GM23248 (cell line): Measurements from ENCODE around the gene PRKCE. TPM values are rescaled to one million over a fixed set of nuclear protein-coding genes. Genes with fewer than 3 reads are reported as not detected.
"Not testable (repeated sequence)": the region's sequence is repeated elsewhere in the genome, so short reads cannot be mapped to it uniquely, and the experiment has no call there.

Source experiments
- DNase-seq: peaks from one replicate; pipeline ENCODE4 v3.0.0-alpha.2; 2015
- H2AFZ ChIP-seq: fragments of 200-600 bp; sonication (generic); 2 replicates; pipeline ENCODE4 v1.6.1; 2016; ENCODE audit warnings: antibody characterized with exemption
- H3F3A ChIP-seq: fragments of 200-600 bp; sonication (generic); 2 replicates; pipeline ENCODE4 v1.6.1; 2016; ENCODE audit warnings: mild to moderate bottlenecking, antibody characterized with exemption, mixed run types; ENCODE audit not compliant: insufficient read depth
- H3K27ac ChIP-seq: fragments of 200-600 bp; sonication (generic); 2 replicates; pipeline ENCODE4 v1.5.1; 2016; ENCODE audit warnings: mild to moderate bottlenecking
- H3K27me3 ChIP-seq: fragments of 200-600 bp; sonication (generic); replicated peaks from 2 replicates; pipeline ENCODE4 v1.6.1; 2016; ENCODE audit warnings: mild to moderate bottlenecking; ENCODE audit not compliant: insufficient read depth
- H3K36me3 ChIP-seq: fragments of 200-600 bp; sonication (generic); 2 replicates; pipeline ENCODE4 v1.6.1; 2016; ENCODE audit warnings: low read depth, mild to moderate bottlenecking
- H3K4me1 ChIP-seq: fragments of 200-600 bp; sonication (generic); 2 replicates; pipeline ENCODE4 v1.6.1; 2016; ENCODE audit warnings: mild to moderate bottlenecking; ENCODE audit not compliant: insufficient read depth
- H3K4me2 ChIP-seq: fragments of 200-600 bp; sonication (generic); one replicate; pipeline ENCODE4 v1.6.1; 2016; ENCODE audit warnings: mild to moderate bottlenecking; ENCODE audit not compliant: unreplicated experiment
- H3K4me3 ChIP-seq: fragments of 200-600 bp; sonication (generic); 2 replicates; pipeline ENCODE4 v1.5.1; 2016; ENCODE audit warnings: mild to moderate bottlenecking
- H3K79me2 ChIP-seq: fragments of 200-600 bp; sonication (generic); 2 replicates; pipeline ENCODE4 v1.6.1; 2016; ENCODE audit warnings: mild to moderate bottlenecking; ENCODE audit not compliant: insufficient read depth
- H3K9ac ChIP-seq: fragments of 200-600 bp; sonication (generic); 2 replicates; pipeline ENCODE4 v1.6.1; 2016; ENCODE audit warnings: mild to moderate bottlenecking
- H3K9me2 ChIP-seq: fragments of 200-600 bp; sonication (generic); 2 replicates; pipeline ENCODE4 v1.6.1; 2016; ENCODE audit warnings: mixed run types, mild to moderate bottlenecking, moderate library complexity; ENCODE audit not compliant: insufficient read depth
- H3K9me3 ChIP-seq: fragments of 200-600 bp; sonication (generic); one replicate; pipeline ENCODE4 v1.6.1; 2017; ENCODE audit warnings: low read depth
- H4K20me1 ChIP-seq: fragments of 200-600 bp; sonication (generic); 2 replicates; pipeline ENCODE4 v1.6.0; 2016; ENCODE audit not compliant: insufficient read depth
- EZH2 ChIP-seq: fragments of 200-600 bp; sonication (generic); IDR thresholded peaks from 2 replicates; pipeline ENCODE4 v1.6.1; 2018; ENCODE audit warnings: antibody characterized with exemption, mild to moderate bottlenecking; ENCODE audit not compliant: insufficient read depth, poor library complexity, severe bottlenecking
- EZH2phosphoT487 ChIP-seq: fragments of 200-600 bp; sonication (generic); IDR thresholded peaks from 2 replicates; pipeline ENCODE4 v1.6.1; 2018; ENCODE audit warnings: antibody characterized with exemption, moderate library complexity, mild to moderate bottlenecking, low read depth; ENCODE audit not compliant: insufficient read depth
- WGBS, 2 experiments: methylation state at CpG; one replicate each; pipeline ENCODE4 v1.1.6; 2015 to 2017; ENCODE audit warnings: low lambda C conversion rate in 2 of 2, low coverage in 1 of 2; ENCODE audit errors: missing lambda C conversion rate in 2 of 2; 5-methylcytosine and 5-hydroxymethylcytosine counted together
- in situ Hi-C: fragments of 300-500 bp; cut with MboI; formaldehyde crosslinking; loops from 2 replicates; pipeline ENCODE4 v1.15.0; 2020
- polyA plus RNA-seq: library from polyadenylated mRNA; unstranded; fragments of >200 nt; fragmentation: Nextera tagmentation; extraction: Ambion mirVana; gene quantifications from 2 replicates; pipeline ENCODE4 v1.2.1, GENCODE V29; 2016
- total RNA-seq: library from RNA; depleted of rRNA; stranded (reverse); fragments of >200 nt; shearing (Covaris generic); gene quantifications from 2 replicates; pipeline ENCODE4 v1.2.3, GENCODE V29; 2014

PRKCE gene
- total and polyA plus RNA-seq, 2 experiments from 2014 or later: 5.9 to 7.0 TPM

DNA sequence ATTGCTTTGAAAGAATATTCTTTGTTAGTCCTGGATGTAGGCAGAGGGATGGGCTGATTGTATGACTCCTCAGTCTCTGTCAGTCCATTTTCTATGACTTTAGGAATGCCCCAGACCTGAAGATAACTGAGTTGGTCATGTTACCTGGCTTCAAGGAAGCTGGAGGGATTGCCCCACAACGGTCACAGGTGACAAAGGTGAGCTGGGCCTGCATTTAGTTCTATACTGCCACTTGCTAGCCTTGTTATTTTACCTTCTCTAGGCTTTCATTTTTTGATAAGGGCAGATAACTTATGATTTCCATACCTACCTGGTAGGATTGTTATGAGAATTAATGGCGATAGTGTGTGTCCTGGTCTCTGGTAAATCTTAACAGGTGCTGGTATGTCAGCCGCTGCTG lies 260.1 kb downstream of the PRKCE start:
- H3K9me2 ChIP-seq: no peaks in the 10 kb centered on the region
- H4K20me1 ChIP-seq: no peaks in the 10 kb centered on the region
- H3K27me3 ChIP-seq: no peaks in the 10 kb centered on the region
- no peaks in the 10 kb centered on the region for H3F3A ChIP-seq
- no peak for TF ChIP-seq EZH2phosphoT487
- TF ChIP-seq EZH2: no peak
- no peak overlapping the region for H3K4me3 ChIP-seq
- no peak overlapping the region for H2AFZ ChIP-seq
- H3K4me1 ChIP-seq: no peaks in the 10 kb centered on the region
- H3K27ac ChIP-seq: no peak overlapping the region
- peaks cover 11% of the 10 kb centered on the region; the same call in 1 of the 2 replicates for H3K79me2 ChIP-seq
- no peak for DNase-seq
- in situ Hi-C loops: no loop called here
- H3K4me2 ChIP-seq: no peak overlapping the region
- 94% methylated on average over 3 of the region's 3 CpGs for WGBS, 2 experiments
- H3K36me3 ChIP-seq: no peaks in the 10 kb centered on the region
- no peaks in the 10 kb centered on the region for H3K9me3 ChIP-seq
- H3K9ac ChIP-seq: no peak overlapping the region

- H3F3A ChIP-seq: no peaks in the 10 kb centered on the region
- no peaks in the 10 kb centered on the region for H4K20me1 ChIP-seq
- H3K36me3 ChIP-seq: no peaks in the 10 kb centered on the region
- H3K9me2 ChIP-seq: no peaks in the 10 kb centered on the region
- in situ Hi-C loops: no loop called here
- H3K4me1 ChIP-seq: no peaks in the 10 kb centered on the region
- H3K9ac ChIP-seq: no peak overlapping the region
- no peaks in the 10 kb centered on the region for H3K27me3 ChIP-seq
- H3K9me3 ChIP-seq: no peaks in the 10 kb centered on the region
- WGBS, 2 experiments: 90 to 94% methylated on average over 5 of the region's 5 CpGs
- H3K4me3 ChIP-seq: no peak overlapping the region
- H2AFZ ChIP-seq: no peak overlapping the region
- H3K79me2 ChIP-seq: peaks cover 11% of the 10 kb centered on the region; the same call in 1 of the 2 replicates
- TF ChIP-seq EZH2phosphoT487 (no peak), EZH2 (no peak)
- H3K27ac ChIP-seq: no peak overlapping the region
- DNase-seq: no peak
- H3K4me2 ChIP-seq: no peak overlapping the region
Observed at GRCh38 chr2:45912109-45912508, 260.6 kb downstream of the PRKCE start.

- Histone ChIP-seq H3K27ac (no peak overlapping the region), H2AFZ (no peak overlapping the region), H3K4me3 (no peak overlapping the region), H3K9me2 (no peaks in the 10 kb centered on the region), H4K20me1 (no peaks in the 10 kb centered on the region), H3K79me2 (peaks cover 11% of the 10 kb centered on the region; the same call in 1 of the 2 replicates), H3K36me3 (no peaks in the 10 kb centered on the region), H3K4me2 (no peak overlapping the region), H3F3A (no peaks in the 10 kb centered on the region), H3K9me3 (no peaks in the 10 kb centered on the region), H3K9ac (no peak overlapping the region), H3K27me3 (no peaks in the 10 kb centered on the region), H3K4me1 (no peaks in the 10 kb centered on the region)
- in situ Hi-C loops: no loop called here
- WGBS, 2 experiments: 92 to 97% methylated on average over 2 of the region's 2 CpGs
- no peak for DNase-seq
- TF ChIP-seq EZH2phosphoT487: no peak
- no peak for TF ChIP-seq EZH2
Observed at GRCh38 chr2:45913539-45913938, 262.1 kb downstream of the PRKCE start.

DNA sequence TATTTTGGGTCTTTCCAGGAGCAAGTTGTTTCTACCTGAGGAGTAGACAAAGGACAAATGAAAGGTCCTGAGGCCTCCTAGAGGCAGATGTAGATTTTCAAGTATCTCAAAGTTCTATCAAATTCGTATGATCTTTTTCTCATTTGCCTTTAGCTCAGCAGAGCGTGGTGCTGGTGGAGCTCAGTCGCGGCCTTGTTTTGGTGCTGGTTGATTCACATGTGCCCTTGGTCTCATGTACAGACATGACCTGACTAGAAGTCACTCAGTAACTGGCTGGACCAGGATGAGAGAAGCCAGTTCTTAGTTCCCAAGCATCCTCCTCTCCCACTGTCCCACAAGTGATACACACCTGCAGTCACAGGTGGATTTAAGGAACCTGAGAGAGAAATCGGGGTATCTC lies 264.0 kb downstream of the PRKCE start:
- Histone ChIP-seq H3K27ac (no peak overlapping the region), H3K27me3 (no peaks in the 10 kb centered on the region), H3K4me1 (no peaks in the 10 kb centered on the region), H2AFZ (no peak overlapping the region), H3K9me2 (no peaks in the 10 kb centered on the region), H4K20me1 (no peaks in the 10 kb centered on the region), H3K9me3 (no peaks in the 10 kb centered on the region), H3K79me2 (peaks cover 17% of the 10 kb centered on the region; the same call in 1 of the 2 replicates), H3K36me3 (no peaks in the 10 kb centered on the region), H3F3A (no peaks in the 10 kb centered on the region), H3K9ac (no peak overlapping the region), H3K4me3 (no peak overlapping the region), H3K4me2 (no peak overlapping the region)
- no peak for DNase-seq
- in situ Hi-C loops: no loop called here
- TF ChIP-seq EZH2phosphoT487: no peak
- TF ChIP-seq EZH2: no peak
- 96 to 97% methylated on average over 5 of the region's 5 CpGs for WGBS, 2 experiments

DNA sequence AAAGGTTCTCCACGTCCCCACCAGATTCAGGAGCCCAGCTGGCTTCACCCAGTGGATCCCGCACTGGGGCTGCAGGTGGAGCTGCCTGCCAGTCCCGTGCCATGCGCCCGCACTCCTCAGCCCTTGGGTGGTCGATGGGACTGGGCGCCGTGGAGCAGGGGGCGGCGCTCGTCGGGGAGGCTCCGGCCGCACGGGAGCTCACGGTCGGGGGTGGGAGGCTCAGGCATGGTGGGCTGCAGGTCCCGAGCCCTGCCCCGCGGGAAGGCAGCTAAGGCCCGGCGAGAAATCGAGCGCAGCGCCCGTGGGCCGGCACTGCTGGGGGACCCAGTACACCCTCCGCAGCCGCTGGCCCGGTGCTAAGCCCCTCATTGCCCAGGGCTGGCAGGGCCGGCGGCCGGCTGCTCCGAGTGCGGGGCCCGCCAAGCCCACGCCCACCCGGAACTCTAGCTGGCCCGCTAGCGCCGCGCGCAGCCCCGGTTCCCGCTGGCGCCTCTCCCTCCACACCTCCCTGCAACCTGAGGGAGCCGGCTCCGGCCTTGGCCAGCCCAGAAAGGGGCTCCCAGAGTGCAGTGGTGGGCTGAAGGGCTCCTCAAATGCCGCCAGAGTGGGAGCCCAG lies 266.2 kb downstream of the PRKCE start:
- H3K9me3 ChIP-seq, H3K4me3 ChIP-seq, H2AFZ ChIP-seq, H3K4me2 ChIP-seq, H3K79me2 ChIP-seq, H3K27me3 ChIP-seq, H3K36me3 ChIP-seq, H4K20me1 ChIP-seq, H3K4me1 ChIP-seq, DNase-seq, H3K9me2 ChIP-seq, H3K9ac ChIP-seq, in situ Hi-C loops, H3K27ac ChIP-seq, H3F3A ChIP-seq: not testable (repeated sequence)
- 95 to 98% methylated on average over 20 to 37 of the region's 49 CpGs for WGBS, 2 experiments
